Erythroblast (primary cell): ENCODE measurements around the gene RTN4RL1.
A peak's percentile ranks its signal among the peaks of the same experiment; 100 is the strongest.

Source experiments
- DNase-seq, 2 experiments: peaks; one replicate each; lab custom pipeline; 2025; lab: John Stamatoyannopoulos, UW
- GATA1 ChIP-seq: IDR thresholded peaks from 2 replicates; pipeline ENCODE4 v1.6.1; 2011; ENCODE audit warnings: low read depth, mild to moderate bottlenecking, control low read depth, low read length, moderate library complexity
- POLR2A ChIP-seq: IDR thresholded peaks from 2 replicates; pipeline ENCODE4 v1.6.1; 2011; ENCODE audit warnings: mild to moderate bottlenecking, low read length

RTN4RL1 gene

DNA sequence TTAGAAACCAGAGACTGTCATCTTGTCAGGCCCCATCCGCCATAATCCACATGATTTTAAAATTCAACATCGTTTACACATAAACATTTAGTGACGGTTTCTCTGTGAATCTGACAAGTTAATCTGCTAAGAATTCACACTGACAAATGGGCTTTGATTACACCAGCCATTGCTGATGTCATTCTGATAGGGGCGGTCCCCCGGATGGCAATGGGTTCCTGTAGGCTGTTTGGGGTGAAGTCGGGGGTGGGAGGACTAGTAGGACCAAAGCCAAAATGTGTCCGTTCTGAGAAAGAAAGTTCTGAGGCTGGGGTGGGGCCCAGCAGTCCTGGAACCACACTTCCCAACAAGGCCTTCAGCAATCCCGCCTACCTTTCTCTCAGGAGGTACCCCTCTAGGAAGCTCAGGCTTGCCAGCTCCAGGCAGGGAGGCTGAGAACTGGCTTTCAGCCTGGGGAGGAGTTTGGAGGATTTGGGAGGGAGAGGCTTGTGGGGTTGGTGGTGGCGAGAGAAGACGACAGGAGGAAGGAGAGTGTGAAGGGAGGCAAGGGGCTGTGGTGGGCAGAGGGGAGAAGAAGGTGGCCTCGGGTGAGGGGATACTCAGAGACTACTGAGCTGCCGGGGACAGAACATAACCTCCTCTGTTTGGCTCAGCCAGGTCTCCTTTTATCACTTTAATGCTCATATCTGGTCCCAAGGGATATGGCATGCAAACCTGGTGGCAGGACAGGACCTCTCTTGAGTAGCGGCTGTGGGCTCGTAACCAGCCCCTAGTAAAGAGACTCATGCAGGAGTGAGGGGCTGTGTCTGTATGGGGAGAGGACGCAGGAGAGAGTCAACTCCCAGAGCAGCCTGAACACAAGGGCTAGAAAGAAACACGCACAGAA is 38.4 kb upstream of the RTN4RL1 start:
- TF ChIP-seq POLR2A (no peak), GATA1 (no peak)
- DNase-seq, result no peak

DNA sequence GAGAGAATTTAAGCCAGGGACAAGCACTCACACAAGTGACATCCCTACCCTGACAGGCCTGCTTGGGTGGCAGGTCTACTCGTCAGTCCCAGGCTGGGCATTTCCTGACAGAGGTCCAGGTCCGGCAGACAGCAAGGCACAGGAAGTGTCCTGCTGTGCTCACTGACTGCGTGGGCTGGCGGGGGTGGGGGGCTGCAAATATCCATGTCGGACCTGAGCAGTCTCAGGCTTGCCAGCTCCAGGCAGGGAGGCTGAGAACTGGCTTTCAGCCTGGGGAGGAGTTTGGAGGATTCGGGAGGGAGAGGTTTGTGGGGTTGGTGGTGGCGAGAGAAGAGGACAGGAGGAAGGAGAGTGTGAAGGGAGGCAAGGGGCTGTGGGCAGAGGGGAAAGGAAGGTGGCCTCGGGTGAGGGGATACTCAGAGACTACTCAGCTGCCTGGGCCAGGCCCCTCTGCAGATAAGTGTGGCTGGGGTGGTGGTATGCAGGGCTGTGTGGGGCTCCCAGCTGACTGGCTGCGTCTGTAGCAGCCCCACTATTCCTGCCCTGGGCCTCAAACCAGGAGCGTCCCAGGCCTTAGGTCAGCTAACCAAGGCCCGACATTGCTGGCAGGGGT is 37.5 kb upstream of the RTN4RL1 start:
- TF ChIP-seq POLR2A (no peak), GATA1 (no peak)
- no peak for DNase-seq

DNA sequence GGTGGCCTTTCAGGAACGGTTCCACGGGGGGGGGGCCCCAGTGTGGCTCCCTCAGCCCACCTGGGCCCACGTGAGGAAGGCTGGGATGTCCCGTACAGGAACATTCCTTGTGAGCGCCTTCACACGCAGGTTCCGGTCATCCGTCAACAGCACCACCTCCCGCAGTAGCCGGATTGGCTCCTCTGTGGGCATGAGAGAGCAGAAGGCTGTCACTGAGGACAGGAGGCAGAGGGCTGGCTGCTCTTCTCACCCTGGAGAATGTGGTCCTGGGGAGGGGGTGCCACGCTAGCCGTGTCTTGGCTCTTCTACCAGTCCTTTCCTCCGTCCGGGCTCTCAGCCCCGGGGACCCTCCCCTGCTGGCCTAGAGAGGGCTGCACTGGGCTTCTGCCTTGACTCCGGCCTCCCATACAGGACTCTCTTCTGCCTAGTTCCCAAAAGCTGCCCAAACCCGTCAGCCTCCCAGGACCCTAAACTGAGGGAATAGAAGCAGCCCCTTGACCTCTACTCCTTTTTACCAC is 36.4 kb upstream of the RTN4RL1 start:
- TF ChIP-seq GATA1 (no peak), POLR2A (no peak)
- DNase-seq, result no peak

DNA sequence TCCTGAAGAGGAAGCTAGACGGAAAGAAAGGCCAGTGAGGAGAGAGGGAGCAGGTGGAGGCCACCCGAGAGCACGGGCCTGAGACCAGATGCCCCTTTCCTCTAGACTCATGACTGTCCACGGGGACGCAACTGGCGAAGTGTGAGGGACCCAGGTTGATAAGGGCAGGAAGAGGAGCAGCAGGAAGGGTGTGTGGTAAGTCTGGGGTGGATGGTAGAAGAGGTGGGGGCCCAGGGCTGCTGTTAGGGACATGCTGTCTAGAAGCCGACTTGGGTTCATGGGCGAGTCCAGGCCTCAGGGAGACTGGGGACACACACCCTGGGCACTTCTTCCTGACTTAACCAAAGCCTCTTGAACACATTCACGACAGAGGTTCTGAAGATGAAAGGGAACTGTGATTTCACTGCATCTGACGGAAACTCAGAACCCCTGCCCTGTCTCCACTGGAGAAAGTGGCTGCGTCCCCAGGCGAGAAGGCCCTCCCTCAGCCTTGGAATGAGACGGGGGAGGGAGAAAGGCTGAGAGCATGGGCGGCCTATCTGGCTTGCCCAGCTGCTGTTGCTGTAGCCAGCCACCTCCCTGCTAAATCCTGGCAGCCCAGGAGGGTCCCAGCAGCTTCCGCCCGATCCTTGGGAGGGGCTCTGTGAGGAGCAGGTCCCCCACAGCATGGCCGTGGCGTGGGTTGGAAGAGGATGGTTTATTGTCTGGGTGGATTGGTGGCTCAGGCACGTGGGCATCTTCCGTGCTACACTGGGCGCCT is 35.7 kb upstream of the RTN4RL1 start:
- no peak for TF ChIP-seq GATA1
- no peak for DNase-seq

DNA sequence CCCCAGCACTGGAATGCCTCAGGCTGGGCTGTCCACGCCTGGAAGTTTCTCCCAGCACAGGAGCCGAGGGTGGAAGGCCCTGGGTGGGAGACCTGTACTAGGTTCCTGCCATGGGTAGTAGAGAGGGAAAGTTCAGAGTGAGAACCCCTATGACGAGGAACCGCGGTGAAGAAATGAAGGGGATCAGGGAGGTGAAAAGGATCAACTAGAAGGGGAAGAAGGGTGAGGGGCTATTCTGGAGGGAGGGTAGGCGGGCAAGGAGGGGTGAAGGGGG is 35.2 kb upstream of the RTN4RL1 start:
- TF ChIP-seq GATA1, result no peak
- no peak for TF ChIP-seq POLR2A

DNA sequence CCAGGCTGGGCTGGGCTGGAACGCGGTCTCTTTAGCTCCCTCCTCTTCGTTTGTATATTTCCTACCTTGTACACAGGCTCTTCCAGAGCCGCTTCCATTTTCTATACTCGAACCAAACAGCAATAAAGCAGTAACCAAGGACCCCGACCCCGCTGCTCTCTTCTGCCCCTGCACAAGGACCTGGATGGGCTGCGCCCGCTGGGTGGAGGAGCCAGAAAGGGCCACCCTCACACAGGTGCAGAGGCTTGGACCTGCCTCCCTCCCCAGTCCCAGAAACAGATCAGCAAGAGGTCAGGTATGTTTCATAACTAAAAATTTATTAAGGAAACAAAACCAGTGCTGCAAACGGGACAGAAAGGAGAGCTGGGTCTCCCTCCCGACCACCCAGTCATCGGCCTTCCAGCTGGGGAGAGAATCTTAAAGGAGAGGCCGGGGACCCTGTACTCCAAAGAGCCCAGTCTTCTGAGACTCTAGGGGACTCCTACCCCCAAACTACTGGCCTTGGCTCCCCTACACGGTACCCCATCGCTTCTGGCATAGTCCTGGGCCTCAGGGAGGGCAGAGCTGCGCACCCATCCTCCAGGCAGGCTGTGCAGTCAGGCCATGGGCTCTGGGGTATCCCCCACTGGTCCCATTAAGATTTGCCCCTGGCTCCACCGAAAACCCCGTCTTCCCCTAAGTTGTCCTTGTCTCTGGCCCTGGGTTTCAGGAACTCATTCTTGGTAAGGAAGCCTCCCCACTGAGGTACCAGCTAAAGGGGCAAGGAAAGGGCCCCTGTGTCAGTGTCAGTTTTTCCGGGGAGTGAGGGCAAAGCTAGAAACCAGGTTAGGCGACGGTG is 34.6 kb upstream of the RTN4RL1 start:
- TF ChIP-seq POLR2A (no peak), GATA1 (no peak)

More for the DNA sequence above, 35.2 kb upstream of the RTN4RL1 start:
- no peak for DNase-seq

DNA sequence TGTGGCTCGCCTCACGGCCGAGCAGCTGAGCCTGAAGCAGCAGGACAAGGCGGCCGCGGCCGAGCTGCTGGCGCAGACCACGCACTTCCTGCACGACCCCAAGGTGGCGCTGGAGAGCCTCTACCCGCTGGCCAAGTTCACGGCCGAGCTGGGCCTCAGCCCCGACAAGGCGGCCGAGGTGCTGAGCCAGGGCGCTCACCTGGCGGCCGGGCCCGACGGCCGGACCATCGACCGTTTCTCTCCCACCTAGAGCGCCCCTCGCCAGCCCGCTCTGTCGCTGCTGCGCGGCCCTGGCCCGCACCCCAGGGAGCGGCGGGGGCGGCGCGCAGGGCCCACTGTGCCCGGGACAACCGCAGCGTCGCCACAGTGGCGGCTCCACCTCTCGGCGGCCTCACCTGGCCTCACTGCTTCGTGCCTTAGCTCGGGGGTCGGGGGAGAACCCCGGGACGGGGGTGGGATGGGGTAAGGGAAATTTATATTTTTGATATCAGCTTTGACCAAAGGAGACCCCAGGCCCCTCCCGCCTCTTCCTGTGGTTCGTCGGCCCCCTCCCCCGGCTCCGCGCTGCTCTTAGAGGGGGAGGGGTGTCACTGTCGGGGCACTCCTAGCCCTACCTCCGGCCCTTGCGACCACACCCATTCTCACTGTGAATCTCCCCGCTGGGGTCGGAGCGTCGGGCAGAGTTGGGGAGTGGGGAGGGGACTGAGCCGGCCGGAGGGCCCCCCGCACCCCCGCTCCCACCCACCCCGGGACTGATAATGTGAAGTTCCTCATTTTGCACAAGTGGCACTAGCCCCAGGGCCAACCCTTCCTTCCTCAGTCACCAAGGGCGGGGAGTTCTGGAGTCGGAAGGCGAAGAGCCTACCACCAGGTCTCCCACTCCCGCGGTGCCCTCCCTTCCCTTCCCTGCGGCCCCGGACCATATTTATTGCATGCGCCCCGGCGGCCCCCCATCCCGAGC is 33.7 kb upstream of the RTN4RL1 start:
- no peak for TF ChIP-seq GATA1
- TF ChIP-seq POLR2A, result no peak
- peak; percentile 78 to 88 for DNase-seq

More for the DNA sequence above, 34.6 kb upstream of the RTN4RL1 start:
- DNase-seq, result no peak

DNA sequence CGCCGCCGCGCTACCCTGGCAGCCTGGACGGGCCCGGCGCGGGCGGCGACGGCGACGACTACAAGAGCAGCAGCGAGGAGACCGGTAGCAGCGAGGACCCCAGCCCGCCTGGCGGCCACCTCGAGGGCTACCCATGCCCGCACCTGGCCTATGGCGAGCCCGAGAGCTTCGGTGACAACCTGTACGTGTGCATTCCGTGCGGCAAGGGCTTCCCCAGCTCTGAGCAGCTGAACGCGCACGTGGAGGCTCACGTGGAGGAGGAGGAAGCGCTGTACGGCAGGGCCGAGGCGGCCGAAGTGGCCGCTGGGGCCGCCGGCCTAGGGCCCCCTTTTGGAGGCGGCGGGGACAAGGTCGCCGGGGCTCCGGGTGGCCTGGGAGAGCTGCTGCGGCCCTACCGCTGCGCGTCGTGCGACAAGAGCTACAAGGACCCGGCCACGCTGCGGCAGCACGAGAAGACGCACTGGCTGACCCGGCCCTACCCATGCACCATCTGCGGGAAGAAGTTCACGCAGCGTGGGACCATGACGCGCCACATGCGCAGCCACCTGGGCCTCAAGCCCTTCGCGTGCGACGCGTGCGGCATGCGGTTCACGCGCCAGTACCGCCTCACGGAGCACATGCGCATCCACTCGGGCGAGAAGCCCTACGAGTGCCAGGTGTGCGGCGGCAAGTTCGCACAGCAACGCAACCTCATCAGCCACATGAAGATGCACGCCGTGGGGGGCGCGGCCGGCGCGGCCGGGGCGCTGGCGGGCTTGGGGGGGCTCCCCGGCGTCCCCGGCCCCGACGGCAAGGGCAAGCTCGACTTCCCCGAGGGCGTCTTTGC is 32.8 kb upstream of the RTN4RL1 start:
- peak; percentile 34 to 42 for DNase-seq
- TF ChIP-seq POLR2A (no peak), GATA1 (no peak)

DNA sequence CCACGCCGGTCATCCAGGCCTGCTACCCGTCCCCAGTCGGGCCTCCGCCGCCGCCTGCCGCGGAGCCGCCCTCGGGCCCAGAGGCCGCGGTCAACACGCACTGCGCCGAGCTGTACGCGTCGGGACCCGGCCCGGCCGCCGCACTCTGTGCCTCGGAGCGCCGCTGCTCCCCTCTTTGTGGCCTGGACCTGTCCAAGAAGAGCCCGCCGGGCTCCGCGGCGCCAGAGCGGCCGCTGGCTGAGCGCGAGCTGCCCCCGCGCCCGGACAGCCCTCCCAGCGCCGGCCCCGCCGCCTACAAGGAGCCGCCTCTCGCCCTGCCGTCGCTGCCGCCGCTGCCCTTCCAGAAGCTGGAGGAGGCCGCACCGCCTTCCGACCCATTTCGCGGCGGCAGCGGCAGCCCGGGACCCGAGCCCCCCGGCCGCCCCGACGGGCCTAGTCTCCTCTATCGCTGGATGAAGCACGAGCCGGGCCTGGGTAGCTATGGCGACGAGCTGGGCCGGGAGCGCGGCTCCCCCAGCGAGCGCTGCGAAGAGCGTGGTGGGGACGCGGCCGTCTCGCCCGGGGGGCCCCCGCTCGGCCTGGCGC is 32.1 kb upstream of the RTN4RL1 start:
- DNase-seq, result no peak
- TF ChIP-seq GATA1 (no peak), POLR2A (no peak)

DNA sequence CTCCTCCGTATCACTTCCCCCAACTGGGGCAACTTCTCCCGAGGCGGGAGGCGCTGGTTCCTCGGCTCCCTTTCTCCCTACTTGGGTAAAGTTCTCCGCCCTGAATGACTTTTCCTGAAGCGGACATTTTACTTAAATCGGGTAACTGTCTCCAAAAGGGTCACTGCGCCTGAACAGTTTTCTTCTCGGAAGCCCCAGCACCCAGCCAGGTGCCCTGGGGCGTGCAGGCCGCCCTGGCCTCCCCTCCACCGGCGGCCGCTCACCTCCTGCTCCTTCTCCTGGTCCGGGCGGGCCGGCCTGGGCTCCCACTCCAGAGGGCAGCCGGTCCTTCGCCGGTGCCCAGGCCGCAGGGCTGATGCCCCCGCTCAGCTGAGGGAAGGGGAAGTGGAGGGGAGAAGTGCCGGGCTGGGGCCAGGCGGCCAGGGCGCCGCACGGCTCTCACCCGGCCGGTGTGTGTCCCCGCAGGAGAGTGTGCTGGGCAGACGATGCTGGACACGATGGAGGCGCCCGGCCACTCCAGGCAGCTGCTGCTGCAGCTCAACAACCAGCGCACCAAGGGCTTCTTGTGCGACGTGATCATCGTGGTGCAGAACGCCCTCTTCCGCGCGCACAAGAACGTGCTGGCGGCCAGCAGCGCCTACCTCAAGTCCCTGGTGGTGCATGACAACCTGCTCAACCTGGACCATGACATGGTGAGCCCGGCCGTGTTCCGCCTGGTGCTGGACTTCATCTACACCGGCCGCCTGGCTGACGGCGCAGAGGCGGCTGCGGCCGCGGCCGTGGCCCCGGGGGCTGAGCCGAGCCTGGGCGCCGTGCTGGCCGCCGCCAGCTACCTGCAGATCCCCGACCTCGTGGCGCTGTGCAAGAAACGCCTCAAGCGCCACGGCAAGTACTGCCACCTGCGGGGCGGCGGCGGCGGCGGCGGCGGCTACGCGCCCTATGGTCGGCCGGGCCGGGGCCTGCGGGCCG is 31.4 kb upstream of the RTN4RL1 start:
- DNase-seq, result peak; percentile 45 to 47
- TF ChIP-seq GATA1, result no peak
- no peak for TF ChIP-seq POLR2A
